ENCODE data around the gene HAL.

DNA sequence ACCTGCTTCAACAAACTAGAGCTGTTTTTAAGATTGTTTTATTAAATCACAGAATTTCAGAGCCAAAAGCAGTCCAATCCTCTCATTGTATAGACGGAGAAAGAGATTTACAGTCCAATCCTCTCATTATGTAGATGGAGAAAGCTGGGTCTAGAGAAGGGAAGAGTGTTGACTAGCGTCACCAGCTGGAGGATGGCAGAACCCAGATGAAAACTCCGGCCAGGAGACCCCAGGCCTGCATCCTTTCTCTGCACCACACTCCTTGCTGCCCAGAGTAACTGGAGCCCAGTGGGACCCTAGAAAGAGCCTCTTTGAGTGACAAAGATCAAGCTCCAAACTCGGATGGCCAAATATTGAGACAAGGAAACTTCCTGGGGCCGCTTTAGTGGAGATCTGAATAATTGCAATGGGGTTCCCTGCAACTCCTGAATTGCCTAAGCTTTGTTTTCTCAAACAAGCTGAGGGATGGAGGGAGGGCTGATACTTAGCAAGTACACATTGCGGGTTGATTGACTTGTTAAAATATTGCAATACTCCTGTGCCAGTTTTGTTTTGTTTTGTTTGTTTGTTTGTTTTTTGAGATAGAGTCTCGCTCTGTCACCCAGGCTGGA is 40.5 kb downstream of the HAL start:
- TF ChIP-seq POLR2A (IDR thresholded peaks at IDR 0.05): no peak
- TF ChIP-seq, protein P1, sequence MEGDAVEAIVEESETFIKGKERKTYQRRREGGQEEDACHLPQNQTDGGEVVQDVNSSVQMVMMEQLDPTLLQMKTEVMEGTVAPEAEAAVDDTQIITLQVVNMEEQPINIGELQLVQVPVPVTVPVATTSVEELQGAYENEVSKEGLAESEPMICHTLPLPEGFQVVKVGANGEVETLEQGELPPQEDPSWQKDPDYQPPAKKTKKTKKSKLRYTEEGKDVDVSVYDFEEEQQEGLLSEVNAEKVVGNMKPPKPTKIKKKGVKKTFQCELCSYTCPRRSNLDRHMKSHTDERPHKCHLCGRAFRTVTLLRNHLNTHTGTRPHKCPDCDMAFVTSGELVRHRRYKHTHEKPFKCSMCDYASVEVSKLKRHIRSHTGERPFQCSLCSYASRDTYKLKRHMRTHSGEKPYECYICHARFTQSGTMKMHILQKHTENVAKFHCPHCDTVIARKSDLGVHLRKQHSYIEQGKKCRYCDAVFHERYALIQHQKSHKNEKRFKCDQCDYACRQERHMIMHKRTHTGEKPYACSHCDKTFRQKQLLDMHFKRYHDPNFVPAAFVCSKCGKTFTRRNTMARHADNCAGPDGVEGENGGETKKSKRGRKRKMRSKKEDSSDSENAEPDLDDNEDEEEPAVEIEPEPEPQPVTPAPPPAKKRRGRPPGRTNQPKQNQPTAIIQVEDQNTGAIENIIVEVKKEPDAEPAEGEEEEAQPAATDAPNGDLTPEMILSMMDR (IDR thresholded peaks at IDR 0.05): no peak

All from vagina (tissue), 2 donors.